GM19395 (cell line): Measurements from ENCODE around the gene AGPAT1.

Experiments used
- ATAC-seq: cut with Tn5 transposase; IDR thresholded peaks from one replicate; pipeline ENCODE4 v1.9.1; 2021; ENCODE audit warnings: mild to moderate bottlenecking, moderate library complexity; ENCODE audit not compliant: unreplicated experiment

The AGPAT1 gene

DNA sequence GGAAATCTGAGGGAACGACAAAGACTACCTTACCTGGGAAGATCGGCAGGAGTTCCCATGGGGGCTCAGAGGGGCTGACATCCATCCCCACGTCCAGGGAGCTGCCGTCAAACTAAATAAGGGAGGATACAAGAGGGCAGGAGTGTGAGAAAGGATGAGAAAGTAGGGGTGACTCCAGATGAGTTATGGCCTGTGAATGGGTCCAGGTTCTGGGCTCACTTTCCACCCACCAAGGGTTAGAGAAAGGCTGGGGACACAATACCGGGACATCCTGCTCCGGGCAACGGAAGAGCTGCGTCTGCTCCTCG lies 48.5 kb downstream of the AGPAT1 start:
- no peak for ATAC-seq

DNA sequence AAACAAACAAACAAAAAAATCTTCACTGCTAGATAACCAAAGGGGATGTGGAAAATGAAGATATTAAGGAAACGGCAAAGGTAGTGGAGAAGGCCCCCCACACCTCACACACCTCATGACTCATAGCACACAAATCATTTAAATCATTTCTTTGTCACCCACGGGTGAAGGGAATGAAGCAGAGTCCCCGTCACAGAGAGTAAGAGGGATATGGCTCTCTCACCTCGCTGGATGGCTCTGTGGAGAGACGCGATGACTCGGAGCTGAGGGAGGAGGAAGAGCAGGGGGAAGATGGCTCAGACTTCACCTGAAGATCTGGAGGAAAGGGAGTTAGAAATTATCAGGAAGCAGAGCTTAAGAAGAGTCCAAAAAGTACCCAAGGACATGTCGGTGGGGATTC lies 49.0 kb downstream of the AGPAT1 start:
- ATAC-seq = no peak

DNA sequence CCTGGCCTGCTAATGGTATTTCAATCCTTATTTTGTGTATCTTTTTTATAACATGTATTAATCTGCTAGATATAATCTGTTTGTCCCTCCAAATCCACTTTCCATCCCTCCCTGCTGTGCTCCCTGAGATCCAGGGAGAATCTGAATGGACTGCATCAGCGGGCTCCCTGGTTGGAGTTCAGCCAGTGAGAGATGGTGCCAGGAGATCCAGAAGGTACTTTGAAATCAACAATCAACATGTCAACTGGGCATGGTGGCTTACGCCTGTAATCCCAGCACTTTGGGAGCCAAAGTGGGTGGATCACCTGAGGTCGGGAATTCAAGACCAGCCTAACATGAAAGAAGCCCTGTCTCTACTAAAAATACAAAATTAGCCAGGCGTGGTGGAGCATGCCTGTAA lies 52.2 kb downstream of the AGPAT1 start:
- no peak for ATAC-seq

GRCh38 chr6:32120573-32121059 lies 55.3 kb downstream of the AGPAT1 start:
- no peak for ATAC-seq

DNA sequence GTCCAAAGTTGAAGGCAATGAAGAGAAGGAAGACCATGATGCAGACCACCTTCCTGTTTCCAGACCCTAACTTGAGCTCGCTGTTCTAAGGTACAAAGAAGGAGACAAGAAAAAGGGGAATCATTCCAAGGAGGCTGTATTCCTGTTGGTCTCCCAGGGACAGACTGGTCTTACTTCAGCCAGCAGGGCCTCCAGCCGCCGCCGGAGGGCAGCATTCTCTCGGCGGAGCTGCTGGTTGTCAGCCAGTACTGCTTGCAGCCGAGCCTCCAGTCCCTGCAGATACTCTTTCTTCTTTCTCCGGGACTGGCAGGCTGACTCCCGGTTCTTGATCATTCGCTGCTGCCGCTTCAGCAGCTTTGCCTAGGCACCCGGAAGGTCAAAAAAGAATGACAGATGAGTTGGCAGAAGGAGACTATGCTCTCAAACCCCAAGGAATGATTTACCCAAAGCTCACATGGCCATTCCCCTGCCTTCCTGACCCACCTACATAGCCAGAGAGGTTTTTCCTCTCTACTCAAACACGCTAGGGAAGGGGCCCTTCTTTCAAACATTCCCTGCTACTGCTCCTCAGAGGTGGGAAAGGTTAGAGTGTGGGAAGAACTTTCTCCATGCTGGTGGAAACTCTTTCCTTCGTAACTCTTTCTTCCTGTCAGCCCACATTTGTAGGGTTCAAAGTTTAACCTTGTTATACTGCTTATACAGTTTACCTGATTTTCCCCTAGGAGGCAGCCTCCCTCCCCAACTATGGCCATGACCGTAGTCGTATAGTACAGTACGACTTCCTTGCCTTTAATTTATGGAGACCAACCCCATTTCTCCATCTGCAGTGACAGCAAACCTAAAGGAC lies 56.9 kb downstream of the AGPAT1 start:
- ATAC-seq = no peak
